Astrocyte (in vitro differentiated cells and primary cell): ENCODE results near the gene OR51A7.
"Not testable (repeated sequence)": the region's sequence is repeated elsewhere in the genome, so short reads cannot be mapped to it uniquely, and the experiment has no call there.

Source experiments
- CTCF ChIP-seq: IDR thresholded peaks from 2 replicates; pipeline ENCODE4 v1.5.1; 2011; ENCODE audit warnings: low read depth, mild to moderate bottlenecking, inconsistent platforms, low read length, moderate library complexity; ENCODE audit not compliant: insufficient read depth
- EZH2 ChIP-seq: IDR thresholded peaks from 2 replicates; pipeline ENCODE4 v1.6.1; 2012; ENCODE audit warnings: mild to moderate bottlenecking, low read length, inconsistent platforms; ENCODE audit not compliant: insufficient read depth

GRCh38 chr11:4955613-4956012 is 52.0 kb downstream of the OR51A7 start, which contains the start of gene OR51A2:
- TF ChIP-seq CTCF, EZH2: not testable (repeated sequence)
